Duodenal mucosa (tissue), 2 donors: Measurements from ENCODE around the gene FAM219B.

ENCODE experiments used
- H3K27ac ChIP-seq: one replicate; pipeline ENCODE4 v1.7.0; 2013; ENCODE audit warnings: low read depth, low read length
- H3K27me3 ChIP-seq, 2 donors: one replicate each; pipeline ENCODE4 v1.7.0; 2013; ENCODE audit warnings: low read length in 2 of 2, control low read depth in 1 of 2; ENCODE audit not compliant: insufficient read depth in 2 of 2, control insufficient read depth in 1 of 2
- H3K36me3 ChIP-seq, 2 donors: one replicate each; pipeline ENCODE4 v1.7.0; 2013; ENCODE audit warnings: low read length in 2 of 2, control low read depth in 1 of 2; ENCODE audit not compliant: insufficient read depth in 2 of 2, control insufficient read depth in 1 of 2
- H3K4me1 ChIP-seq, 2 donors: one replicate each; pipeline ENCODE4 v1.7.0; 2013; ENCODE audit warnings: low read length in 2 of 2, control low read depth in 1 of 2; ENCODE audit not compliant: insufficient read depth in 2 of 2, control insufficient read depth in 1 of 2
- H3K4me3 ChIP-seq, 2 donors: one replicate each; pipeline ENCODE4 v1.7.0; 2013; ENCODE audit warnings: low read length in 2 of 2, low read depth in 1 of 2
- H3K9ac ChIP-seq, 2 donors: one replicate each; pipeline ENCODE4 v1.7.0; 2013; ENCODE audit warnings: low read length in 2 of 2, low read depth in 1 of 2
- H3K9me3 ChIP-seq, 2 donors: one replicate each; pipeline ENCODE4 v1.7.0; 2013; ENCODE audit warnings: low read length in 2 of 2, control low read depth in 1 of 2; ENCODE audit not compliant: control insufficient read depth in 1 of 2

FAM219B gene

DNA sequence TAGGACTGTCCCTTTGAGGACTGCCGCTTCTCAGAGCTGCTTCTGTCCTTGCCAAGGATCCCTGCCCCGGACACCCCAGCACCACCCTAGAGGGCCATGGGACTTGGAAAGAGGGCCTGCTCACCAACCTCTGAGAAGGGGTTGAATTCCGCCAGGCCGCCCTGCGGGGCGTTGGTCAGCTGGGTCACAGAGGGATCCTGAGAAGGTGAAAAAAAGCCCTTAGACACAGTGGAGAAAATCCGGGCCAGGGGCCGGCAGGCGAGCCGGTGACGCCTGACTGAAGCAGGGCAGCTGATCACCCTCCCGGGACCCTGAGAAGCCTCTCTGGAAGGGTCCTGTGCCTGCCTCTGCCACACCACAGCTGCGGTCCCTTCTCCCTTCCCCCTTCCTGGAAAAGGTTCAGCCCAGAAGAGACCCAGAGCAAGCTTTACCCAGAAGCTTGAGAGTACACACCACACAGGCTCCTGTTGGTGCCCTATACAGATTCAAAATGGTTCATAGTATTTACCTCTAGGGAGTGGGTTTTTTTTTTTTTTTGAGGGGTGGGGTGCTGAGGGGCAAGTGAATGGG is 52.1 kb downstream of the FAM219B start:
- no peaks in the 10 kb centered on the region for H3K27me3 ChIP-seq

DNA sequence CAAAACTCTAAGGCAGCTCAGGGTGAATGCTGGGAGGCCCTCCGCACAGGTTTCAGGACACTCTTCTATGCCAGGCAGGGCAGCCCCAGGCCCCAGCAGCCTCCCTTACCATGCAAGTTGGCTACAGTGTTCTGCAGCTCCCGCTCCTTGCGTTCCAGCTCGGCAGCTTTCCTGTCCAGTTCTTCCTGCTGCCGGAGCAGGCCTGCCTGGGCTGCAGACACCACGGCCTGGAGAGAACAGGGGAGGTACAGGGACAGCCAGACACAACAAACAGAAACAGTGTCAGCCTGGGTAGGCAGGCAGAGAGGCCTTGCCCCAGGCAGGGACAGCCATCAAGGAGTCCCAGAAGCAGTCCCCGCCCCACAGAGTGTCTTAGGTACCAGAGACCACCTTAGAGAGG is 54.7 kb downstream of the FAM219B start:
- H3K27me3 ChIP-seq, result no peaks in the 10 kb centered on the region
- peaks cover 26 to 29% of the 10 kb centered on the region in 2 donors for H3K4me1 ChIP-seq
- H3K9ac ChIP-seq, result no peak overlapping the region
- no peaks in the 10 kb centered on the region for H3K9me3 ChIP-seq
- peaks cover 42 to 74% of the 10 kb centered on the region in 2 donors for H3K36me3 ChIP-seq
- no peak overlapping the region for H3K27ac ChIP-seq
- no peak overlapping the region for H3K4me3 ChIP-seq

More for the DNA sequence above, 52.1 kb downstream of the FAM219B start:
- Histone ChIP-seq H3K4me1 (peaks cover 48 to 49% of the 10 kb centered on the region in 2 donors), H3K36me3 (peaks cover 37 to 50% of the 10 kb centered on the region in 2 donors), H3K27ac (no peak overlapping the region), H3K9ac (no peak overlapping the region), H3K4me3 (no peak overlapping the region), H3K9me3 (no peaks in the 10 kb centered on the region)

DNA sequence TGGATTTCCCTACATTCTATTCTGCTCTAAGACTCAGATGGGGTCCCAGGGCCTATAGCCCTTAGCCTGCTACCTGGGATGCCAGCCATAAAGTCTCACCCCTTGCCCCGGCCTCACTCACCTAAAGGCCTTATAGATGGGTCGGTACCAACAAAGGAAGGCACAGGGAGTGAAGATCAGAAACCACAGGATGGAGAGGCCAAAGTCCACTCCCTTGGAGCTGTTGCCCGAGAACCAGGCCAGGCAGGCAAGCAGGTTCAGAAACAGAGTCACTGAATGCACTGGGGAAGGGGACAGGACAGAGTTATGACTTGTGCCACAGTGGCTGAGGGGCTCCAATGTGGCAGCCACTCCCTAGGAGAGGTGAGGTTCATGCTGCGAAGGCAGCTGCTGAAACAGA is 56.3 kb downstream of the FAM219B start:
- Histone ChIP-seq H3K9ac (no peak overlapping the region), H3K4me1 (peaks cover 21 to 25% of the 10 kb centered on the region in 2 donors), H3K36me3 (peaks cover 44 to 78% of the 10 kb centered on the region in 2 donors), H3K27me3 (no peaks in the 10 kb centered on the region), H3K27ac (no peak overlapping the region), H3K4me3 (no peak overlapping the region), H3K9me3 (no peaks in the 10 kb centered on the region)
